PC-3 (cell line): ENCODE results near the gene PCBP3.

Experiments
- EZH2 ChIP-seq: fragments of 300-600 bp; sonication (generic); IDR thresholded peaks from one replicate; pipeline ENCODE4 v1.6.1; 2017; ENCODE audit warnings: antibody characterized with exemption, mild to moderate bottlenecking, low read length; ENCODE audit not compliant: unreplicated experiment
- TF ChIP-seq, protein P1 (sequence below): fragments of 300-600 bp; sonication (generic); conservative IDR thresholded peaks from 2 replicates; pipeline ENCODE4 v1.5.1; 2017; ENCODE audit warnings: antibody characterized with exemption, low read depth, mild to moderate bottlenecking, low read length

DNA sequence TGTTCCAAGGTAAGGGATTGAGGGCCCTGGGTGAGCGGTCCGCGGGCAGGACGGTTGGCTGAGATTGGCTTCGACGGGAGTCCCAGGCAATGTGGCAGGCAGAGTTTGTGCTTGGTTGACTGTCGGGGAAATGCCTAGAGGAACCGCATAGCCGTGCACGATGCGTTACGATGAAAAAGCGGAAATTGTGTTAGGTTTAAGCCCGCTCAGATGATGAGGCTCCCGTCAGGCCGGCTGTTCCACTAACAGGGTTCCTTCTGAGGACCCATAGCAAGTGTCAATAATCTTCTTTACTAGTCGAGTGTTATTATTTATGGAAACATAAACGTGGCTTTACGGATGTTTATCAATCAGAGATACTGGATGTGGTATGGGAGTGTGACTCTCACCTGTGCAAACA is 220.2 kb downstream of the PCBP3 start:
- TF ChIP-seq, protein P1, sequence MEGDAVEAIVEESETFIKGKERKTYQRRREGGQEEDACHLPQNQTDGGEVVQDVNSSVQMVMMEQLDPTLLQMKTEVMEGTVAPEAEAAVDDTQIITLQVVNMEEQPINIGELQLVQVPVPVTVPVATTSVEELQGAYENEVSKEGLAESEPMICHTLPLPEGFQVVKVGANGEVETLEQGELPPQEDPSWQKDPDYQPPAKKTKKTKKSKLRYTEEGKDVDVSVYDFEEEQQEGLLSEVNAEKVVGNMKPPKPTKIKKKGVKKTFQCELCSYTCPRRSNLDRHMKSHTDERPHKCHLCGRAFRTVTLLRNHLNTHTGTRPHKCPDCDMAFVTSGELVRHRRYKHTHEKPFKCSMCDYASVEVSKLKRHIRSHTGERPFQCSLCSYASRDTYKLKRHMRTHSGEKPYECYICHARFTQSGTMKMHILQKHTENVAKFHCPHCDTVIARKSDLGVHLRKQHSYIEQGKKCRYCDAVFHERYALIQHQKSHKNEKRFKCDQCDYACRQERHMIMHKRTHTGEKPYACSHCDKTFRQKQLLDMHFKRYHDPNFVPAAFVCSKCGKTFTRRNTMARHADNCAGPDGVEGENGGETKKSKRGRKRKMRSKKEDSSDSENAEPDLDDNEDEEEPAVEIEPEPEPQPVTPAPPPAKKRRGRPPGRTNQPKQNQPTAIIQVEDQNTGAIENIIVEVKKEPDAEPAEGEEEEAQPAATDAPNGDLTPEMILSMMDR, result no peak
- no peak for TF ChIP-seq EZH2
